Astrocyte (in vitro differentiated cells and primary cell): ENCODE results near the gene MORC2. TPM values are rescaled to one million over a fixed set of nuclear protein-coding genes. Genes with fewer than 3 reads are reported as not detected.

Experiments
- DNase-seq: peaks from one replicate; pipeline ENCODE4 v3.0.0-alpha.2; 2010; ENCODE audit warnings: low read depth
- FAIRE-seq: peaks from 2 replicates; lab custom pipeline; 2011; peaks lifted over from hg19 to GRCh38; lab: Jason Lieb, UNC
- H2AFZ ChIP-seq: 2 replicates; pipeline ENCODE4 v1.6.0; 2012; ENCODE audit warnings: low read depth, low read length, inconsistent platforms
- H3K27ac ChIP-seq: 2 replicates; pipeline ENCODE4 v1.5.1; 2011; ENCODE audit warnings: low read depth, low read length, inconsistent platforms
- H3K27me3 ChIP-seq: 2 replicates; pipeline ENCODE4 v1.6.0; 2011; ENCODE audit warnings: low read length, inconsistent platforms; ENCODE audit not compliant: insufficient read depth
- H3K36me3 ChIP-seq: 2 replicates; pipeline ENCODE4 v1.5.1; 2011; ENCODE audit warnings: low read length, inconsistent platforms; ENCODE audit not compliant: insufficient read depth
- H3K4me1 ChIP-seq: 2 replicates; pipeline ENCODE4 v1.5.1; 2011; ENCODE audit warnings: low read length, inconsistent platforms; ENCODE audit not compliant: insufficient read depth
- H3K4me2 ChIP-seq: 2 replicates; pipeline ENCODE4 v1.6.0; 2012; ENCODE audit warnings: low read length, inconsistent platforms
- H3K4me3 ChIP-seq: 2 replicates; pipeline ENCODE4 v1.5.1; 2011; ENCODE audit warnings: low read depth, mild to moderate bottlenecking, low read length, inconsistent platforms; ENCODE audit not compliant: insufficient read depth
- H3K79me2 ChIP-seq: 2 replicates; pipeline ENCODE4 v1.6.0; 2012; ENCODE audit warnings: mild to moderate bottlenecking, low read length, inconsistent platforms; ENCODE audit not compliant: insufficient read depth
- H3K9ac ChIP-seq: 2 replicates; pipeline ENCODE4 v1.6.0; 2012; ENCODE audit warnings: mild to moderate bottlenecking, low read length, inconsistent platforms
- H3K9me3 ChIP-seq: 2 replicates; pipeline ENCODE4 v1.5.1; 2012; ENCODE audit warnings: low read depth, mild to moderate bottlenecking, low read length, inconsistent platforms; ENCODE audit not compliant: insufficient read depth
- H4K20me1 ChIP-seq: 2 replicates; pipeline ENCODE4 v1.6.0; 2012; ENCODE audit warnings: low read length, inconsistent platforms; ENCODE audit not compliant: insufficient read depth
- H3K27ac Mint-ChIP-seq: one replicate; pipeline ENCODE4 v1.8.0; 2021; ENCODE audit warnings: mild to moderate bottlenecking, mixed read lengths; ENCODE audit not compliant: unreplicated experiment
- H3K27me3 Mint-ChIP-seq: one replicate; pipeline ENCODE4 v1.8.0; 2021; ENCODE audit warnings: low read depth, mixed read lengths; ENCODE audit not compliant: unreplicated experiment
- H3K36me3 Mint-ChIP-seq: one replicate; pipeline ENCODE4 v1.8.0; 2021; ENCODE audit warnings: low read depth, mixed read lengths; ENCODE audit not compliant: unreplicated experiment
- H3K4me1 Mint-ChIP-seq: one replicate; pipeline ENCODE4 v1.8.0; 2021; ENCODE audit warnings: low read depth, mixed read lengths; ENCODE audit not compliant: unreplicated experiment
- H3K4me3 Mint-ChIP-seq: one replicate; pipeline ENCODE4 v1.8.0; 2021; ENCODE audit warnings: mild to moderate bottlenecking, moderate library complexity, mixed read lengths; ENCODE audit not compliant: unreplicated experiment
- H3K9me3 Mint-ChIP-seq: one replicate; pipeline ENCODE4 v1.8.0; 2021; ENCODE audit warnings: mild to moderate bottlenecking, mixed read lengths; ENCODE audit not compliant: unreplicated experiment
- CTCF ChIP-seq: IDR thresholded peaks from 2 replicates; pipeline ENCODE4 v1.5.1; 2011; ENCODE audit warnings: low read depth, mild to moderate bottlenecking, inconsistent platforms, low read length, moderate library complexity; ENCODE audit not compliant: insufficient read depth
- EZH2 ChIP-seq: IDR thresholded peaks from 2 replicates; pipeline ENCODE4 v1.6.1; 2012; ENCODE audit warnings: mild to moderate bottlenecking, low read length, inconsistent platforms; ENCODE audit not compliant: insufficient read depth
- total RNA-seq: library from RNA; stranded (reverse); gene quantifications from 2 replicates; pipeline ENCODE4 v1.2.1, GENCODE V29; 2021

The MORC2 gene
- total RNA-seq, 1 donor from 2014 or later = 45.9 TPM

- no peaks in the 10 kb centered on the region for H3K79me2 ChIP-seq
- H3K4me1 ChIP-seq = no peaks in the 10 kb centered on the region
- TF ChIP-seq CTCF (no peak), EZH2 (no peak)
- no peak overlapping the region for H2AFZ ChIP-seq
- H4K20me1 ChIP-seq = no peaks in the 10 kb centered on the region
- Mint-ChIP-seq H3K27ac (no peak overlapping the region), H3K36me3 (peaks cover 4% of the 10 kb centered on the region), H3K9me3 (peaks cover 2% of the 10 kb centered on the region), H3K27me3 (peaks cover 31% of the 10 kb centered on the region), H3K4me1 (no peaks in the 10 kb centered on the region), H3K4me3 (no peak overlapping the region)
- no peak overlapping the region for H3K4me2 ChIP-seq
- H3K4me3 ChIP-seq = no peak overlapping the region
- no peak for FAIRE-seq
- peak; percentile 48 for DNase-seq
- H3K27ac ChIP-seq = no peak overlapping the region
- no peaks in the 10 kb centered on the region for H3K27me3 ChIP-seq
- no peaks in the 10 kb centered on the region for H3K36me3 ChIP-seq
- H3K9me3 ChIP-seq = no peaks in the 10 kb centered on the region
- no peak overlapping the region for H3K9ac ChIP-seq
Observed at GRCh38 chr22:30876915-30877553, 91.5 kb downstream of the MORC2 start.

GRCh38 chr22:30876221-30876751, 92.3 kb downstream of the MORC2 start:
- H3K36me3 Mint-ChIP-seq = peaks cover 4% of the 10 kb centered on the region
- DNase-seq (no peak), FAIRE-seq (no peak)
- H3K9me3 Mint-ChIP-seq = peaks cover 2% of the 10 kb centered on the region
- H2AFZ ChIP-seq = no peak overlapping the region
- no peaks in the 10 kb centered on the region for H3K79me2 ChIP-seq
- H3K27me3 ChIP-seq = no peaks in the 10 kb centered on the region
- no peak overlapping the region for H3K27ac ChIP-seq
- H3K9me3 ChIP-seq = no peaks in the 10 kb centered on the region
- no peak overlapping the region for H3K9ac ChIP-seq
- peaks cover 33% of the 10 kb centered on the region for H3K27me3 Mint-ChIP-seq
- H4K20me1 ChIP-seq = no peaks in the 10 kb centered on the region
- no peaks in the 10 kb centered on the region for H3K4me1 Mint-ChIP-seq
- H3K4me3 ChIP-seq = no peak overlapping the region
- no peak overlapping the region for H3K27ac Mint-ChIP-seq
- no peaks in the 10 kb centered on the region for H3K4me1 ChIP-seq
- H3K4me2 ChIP-seq = no peak overlapping the region
- no peak for TF ChIP-seq CTCF
- no peak for TF ChIP-seq EZH2
- no peaks in the 10 kb centered on the region for H3K36me3 ChIP-seq
- no peak overlapping the region for H3K4me3 Mint-ChIP-seq

- H4K20me1 ChIP-seq = no peaks in the 10 kb centered on the region
- H3K4me1 ChIP-seq = no peaks in the 10 kb centered on the region
- Mint-ChIP-seq H3K36me3 (peaks cover 4% of the 10 kb centered on the region), H3K4me3 (no peak overlapping the region), H3K9me3 (peaks cover 2% of the 10 kb centered on the region), H3K4me1 (no peaks in the 10 kb centered on the region), H3K27ac (no peak overlapping the region), H3K27me3 (peaks cover 33% of the 10 kb centered on the region)
- H3K79me2 ChIP-seq = no peaks in the 10 kb centered on the region
- H3K36me3 ChIP-seq = no peaks in the 10 kb centered on the region
- H3K27me3 ChIP-seq = no peaks in the 10 kb centered on the region
- FAIRE-seq = no peak
- TF ChIP-seq EZH2 (no peak), CTCF (no peak)
- no peak for DNase-seq
- no peak overlapping the region for H2AFZ ChIP-seq
- H3K9me3 ChIP-seq = no peaks in the 10 kb centered on the region
- no peak overlapping the region for H3K27ac ChIP-seq
- H3K4me3 ChIP-seq = no peak overlapping the region
- H3K4me2 ChIP-seq = no peak overlapping the region
- H3K9ac ChIP-seq = no peak overlapping the region
Observed at GRCh38 chr22:30875481-30876215, 92.9 kb downstream of the MORC2 start.
